Fibroblast of lung (primary cell): Measurements from ENCODE around the gene SCAPER. TPM values are rescaled to one million over a fixed set of nuclear protein-coding genes. Genes with fewer than 3 reads are reported as not detected.
"Not testable (repeated sequence)": the region's sequence is repeated elsewhere in the genome, so short reads cannot be mapped to it uniquely, and the experiment has no call there.

Source experiments
- DNase-seq, 2 donors: peaks; one replicate each; pipeline versions ENCODE4 v3.0.0 to v3.0.0-alpha.2; 2010; ENCODE audit warnings: low read depth in 2 of 2
- H2AFZ ChIP-seq: 2 replicates; pipeline ENCODE4 v1.5.1; 2012; ENCODE audit warnings: low read length, control low read depth, inconsistent platforms
- H3K27ac ChIP-seq: 2 replicates; pipeline ENCODE4 v1.5.1; 2011; ENCODE audit warnings: low read length, control low read depth; ENCODE audit not compliant: insufficient read depth
- H3K27me3 ChIP-seq: 2 replicates; pipeline ENCODE4 v1.5.1; 2011; ENCODE audit warnings: mild to moderate bottlenecking, low read length; ENCODE audit not compliant: control insufficient read depth, insufficient read depth
- H3K36me3 ChIP-seq: 2 replicates; pipeline ENCODE4 v1.5.1; 2011; ENCODE audit warnings: low read length; ENCODE audit not compliant: control insufficient read depth, insufficient read depth
- H3K4me1 ChIP-seq: 2 replicates; pipeline ENCODE4 v1.5.1; 2011; ENCODE audit warnings: low read length; ENCODE audit not compliant: control insufficient read depth, insufficient read depth; ENCODE audit errors: extremely low read depth
- H3K4me2 ChIP-seq: 2 replicates; pipeline ENCODE4 v1.5.1; 2011; ENCODE audit warnings: low read length, control low read depth; ENCODE audit not compliant: insufficient read depth; ENCODE audit errors: extremely low read depth
- H3K4me3 ChIP-seq, 4 experiments: fragments of 200-600 bp in 1 of 4; sonication (generic) in 1 of 4; replicated peaks in 1 of 4; 2 replicates each; pipeline ENCODE4 v1.5.1; 2011 to 2016; ENCODE audit warnings: low read length in 4 of 4, low read depth in 3 of 4, mild to moderate bottlenecking in 3 of 4, control low read depth in 2 of 4, inconsistent platforms in 1 of 4, mixed read lengths in 1 of 4; ENCODE audit not compliant: insufficient read depth in 1 of 4; ENCODE audit errors: control extremely low read depth in 1 of 4
- H3K79me2 ChIP-seq: 2 replicates; pipeline ENCODE4 v1.5.1; 2012; ENCODE audit warnings: mild to moderate bottlenecking, low read length, inconsistent platforms; ENCODE audit not compliant: control insufficient read depth, insufficient read depth
- H3K9ac ChIP-seq: 2 replicates; pipeline ENCODE4 v1.5.1; 2011; ENCODE audit warnings: mild to moderate bottlenecking, low read length, control low read depth; ENCODE audit not compliant: insufficient read depth
- H3K9me3 ChIP-seq: 2 replicates; pipeline ENCODE4 v1.5.1; 2012; ENCODE audit warnings: low read depth, low read length; ENCODE audit not compliant: control insufficient read depth, insufficient read depth
- H4K20me1 ChIP-seq: 2 replicates; pipeline ENCODE4 v1.5.1; 2011; ENCODE audit warnings: low read length; ENCODE audit not compliant: control insufficient read depth, insufficient read depth; ENCODE audit errors: extremely low read depth
- EZH2 ChIP-seq: IDR thresholded peaks from 2 replicates; pipeline ENCODE4 v1.5.1; 2012; ENCODE audit warnings: low read length, control low read depth, mild to moderate bottlenecking; ENCODE audit errors: missing control alignments
- polyA plus RNA-seq, 2 donors: library from polyadenylated mRNA; depleted of rRNA in 1 of 2; stranded (reverse) in 1 of 2; unstranded in 1 of 2; fragments of >200 nt; gene quantifications; 2 replicates each; pipeline ENCODE4 v1.2.1, GENCODE V29; 2011 to 2012; ENCODE audit warnings: missing spikeins in 1 of 2
- total RNA-seq: library from RNA; depleted of rRNA; stranded (reverse); fragments of >200 nt; gene quantifications from 2 replicates; pipeline ENCODE4 v1.2.1, GENCODE V29; 2014
- TF ChIP-seq, protein P1 (sequence below), 2 donors: IDR thresholded peaks in 1 of 2; conservative IDR thresholded peaks in 1 of 2; 1 replicate in 1 of 2; 2 replicates in 1 of 2; pipeline ENCODE4 v1.5.1; 2011 to 2012; ENCODE audit warnings: low read length in 2 of 2, control low read depth in 1 of 2, inconsistent platforms in 1 of 2, low read depth in 1 of 2, mild to moderate bottlenecking in 1 of 2

The SCAPER gene
- total and polyA plus RNA-seq, 2 donors (not counting 1 experiment from before 2014, with no cell fraction given): 2.3 to 9.1 TPM

DNA sequence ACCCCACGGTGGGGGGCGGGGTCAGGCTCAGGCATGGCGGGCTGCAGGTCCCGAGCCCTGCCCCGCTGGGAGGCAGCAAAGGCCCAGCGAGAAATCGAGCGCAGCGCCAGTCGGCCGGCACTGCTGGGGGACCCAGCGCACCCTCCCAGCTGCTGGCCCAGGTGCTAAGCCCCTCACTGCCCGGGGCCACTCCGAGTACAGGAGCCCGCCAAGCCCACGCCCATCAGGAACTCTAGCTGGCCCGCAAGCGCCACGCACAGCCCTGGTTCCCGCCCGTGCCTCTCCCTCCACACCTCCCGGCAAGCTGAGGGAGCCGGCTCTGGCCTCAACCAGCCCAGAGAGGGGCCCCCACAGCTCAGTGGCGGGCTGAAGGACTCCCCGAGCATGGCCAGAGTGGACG is 29.2 kb downstream of the SCAPER start:
- DNase-seq: no peak
- Histone ChIP-seq H3K4me3 (no peak overlapping the region), H2AFZ (no peak overlapping the region), H4K20me1 (no peaks in the 10 kb centered on the region), H3K4me1 (no peaks in the 10 kb centered on the region), H3K27ac (no peak overlapping the region), H3K9ac (no peak overlapping the region), H3K9me3 (no peaks in the 10 kb centered on the region), H3K36me3 (no peaks in the 10 kb centered on the region), H3K79me2 (no peaks in the 10 kb centered on the region), H3K4me2 (no peak overlapping the region), H3K27me3 (no peaks in the 10 kb centered on the region)
- TF ChIP-seq EZH2: no peak
- TF ChIP-seq, protein P1, sequence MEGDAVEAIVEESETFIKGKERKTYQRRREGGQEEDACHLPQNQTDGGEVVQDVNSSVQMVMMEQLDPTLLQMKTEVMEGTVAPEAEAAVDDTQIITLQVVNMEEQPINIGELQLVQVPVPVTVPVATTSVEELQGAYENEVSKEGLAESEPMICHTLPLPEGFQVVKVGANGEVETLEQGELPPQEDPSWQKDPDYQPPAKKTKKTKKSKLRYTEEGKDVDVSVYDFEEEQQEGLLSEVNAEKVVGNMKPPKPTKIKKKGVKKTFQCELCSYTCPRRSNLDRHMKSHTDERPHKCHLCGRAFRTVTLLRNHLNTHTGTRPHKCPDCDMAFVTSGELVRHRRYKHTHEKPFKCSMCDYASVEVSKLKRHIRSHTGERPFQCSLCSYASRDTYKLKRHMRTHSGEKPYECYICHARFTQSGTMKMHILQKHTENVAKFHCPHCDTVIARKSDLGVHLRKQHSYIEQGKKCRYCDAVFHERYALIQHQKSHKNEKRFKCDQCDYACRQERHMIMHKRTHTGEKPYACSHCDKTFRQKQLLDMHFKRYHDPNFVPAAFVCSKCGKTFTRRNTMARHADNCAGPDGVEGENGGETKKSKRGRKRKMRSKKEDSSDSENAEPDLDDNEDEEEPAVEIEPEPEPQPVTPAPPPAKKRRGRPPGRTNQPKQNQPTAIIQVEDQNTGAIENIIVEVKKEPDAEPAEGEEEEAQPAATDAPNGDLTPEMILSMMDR (conservative IDR thresholded peaks at IDR 0.05 in 1 of 2, IDR thresholded peaks at IDR 0.05 in 1 of 2; ENCODE audit: low read depth in 1 of 2, low read length in 2 of 2): no peak

DNA sequence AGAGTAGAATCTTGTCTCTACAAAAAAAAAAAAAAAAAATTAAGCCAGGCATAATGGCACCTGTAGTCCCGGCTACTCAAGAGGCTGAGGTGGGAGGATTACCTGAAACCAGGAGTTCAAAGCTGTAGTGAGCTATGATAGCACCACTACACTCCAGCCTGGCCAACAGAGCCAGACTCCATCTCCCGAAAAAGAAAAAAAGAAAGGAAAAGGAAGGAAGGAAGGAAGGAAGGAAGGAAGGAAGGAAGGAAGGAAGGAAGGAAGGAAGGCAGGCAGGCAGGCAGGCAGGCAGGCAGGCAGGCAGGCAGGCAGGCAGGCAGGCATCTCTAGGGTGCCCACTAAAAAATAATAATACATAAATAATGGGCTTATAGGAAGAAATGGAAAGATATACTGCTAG is 32.1 kb downstream of the SCAPER start:
- not testable (repeated sequence) for H3K9ac ChIP-seq, H3K27ac ChIP-seq, H3K79me2 ChIP-seq, H4K20me1 ChIP-seq, H3K4me3 ChIP-seq, DNase-seq, H3K4me2 ChIP-seq, H3K9me3 ChIP-seq, H3K36me3 ChIP-seq, H2AFZ ChIP-seq, H3K27me3 ChIP-seq, H3K4me1 ChIP-seq

DNA sequence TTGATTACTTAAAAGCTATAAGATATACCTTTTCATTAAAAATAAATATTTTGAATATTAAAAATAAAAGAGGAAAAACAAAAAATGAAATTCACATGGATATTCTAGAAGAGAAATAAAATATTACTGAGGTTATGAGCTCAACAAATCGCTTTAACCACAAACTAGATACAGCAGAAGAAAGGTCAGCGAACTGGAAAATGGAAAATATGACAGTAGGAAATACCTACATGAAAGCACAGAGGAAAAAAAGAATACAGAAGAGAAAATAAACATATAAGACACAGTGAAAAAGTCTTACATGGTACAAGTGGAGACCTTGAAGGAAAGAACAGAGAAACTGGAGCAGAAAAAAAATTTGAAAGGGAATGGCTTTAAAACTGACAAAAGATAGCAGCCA is 33.2 kb downstream of the SCAPER start:
- Histone ChIP-seq H3K36me3 (no peaks in the 10 kb centered on the region), H3K4me3 (no peak overlapping the region), H2AFZ (no peak overlapping the region), H4K20me1 (no peaks in the 10 kb centered on the region), H3K79me2 (no peaks in the 10 kb centered on the region), H3K9ac (no peak overlapping the region), H3K4me1 (no peaks in the 10 kb centered on the region), H3K9me3 (no peaks in the 10 kb centered on the region), H3K27ac (no peak overlapping the region), H3K4me2 (no peak overlapping the region), H3K27me3 (no peaks in the 10 kb centered on the region)
- no peak for TF ChIP-seq EZH2
- TF ChIP-seq, protein P1 (conservative IDR thresholded peaks at IDR 0.05 in 1 of 2, IDR thresholded peaks at IDR 0.05 in 1 of 2; ENCODE audit: low read depth in 1 of 2, low read length in 2 of 2): no peak
- peak in 1 of 2 donors; percentile 14 for DNase-seq
